AG04450 (cell line): ENCODE data around the gene PGRMC2. TPM values are rescaled to one million over a fixed set of nuclear protein-coding genes. Genes with fewer than 3 reads are reported as not detected.

Source experiments
- CTCF ChIA-PET: fragments of 300-600, 350-600 bp; formaldehyde crosslinking; extraction: SDS; loops from one replicate; lab custom pipeline; 2022; ENCODE audit warnings: antibody characterized with exemption, inconsistent platforms; lab: Charles Lee
- POLR2A ChIA-PET: fragments of 350-600 bp; formaldehyde crosslinking; extraction: SDS; loops from one replicate; lab custom pipeline; 2021; ENCODE audit warnings: antibody characterized with exemption, inconsistent platforms; lab: Yijun Ruan, JAX
- DNase-seq: peaks from one replicate; pipeline ENCODE4 v3.0.0-alpha.2; 2011; ENCODE audit warnings: low read depth, low spot score
- H3K27ac ChIP-seq: one replicate; pipeline ENCODE4 v1.5.1; 2012; ENCODE audit warnings: low read depth, low read length, control low read depth
- H3K27me3 ChIP-seq: one replicate; pipeline ENCODE4 v1.6.0; 2012; ENCODE audit warnings: low read length; ENCODE audit not compliant: control insufficient read depth, insufficient read depth
- H3K4me3 ChIP-seq: 2 replicates; pipeline ENCODE4 v1.5.1; 2011; ENCODE audit warnings: mild to moderate bottlenecking, low read depth, low read length, control low read depth
- H3K9me3 ChIP-seq: 2 replicates; pipeline ENCODE4 v1.5.1; 2012; ENCODE audit warnings: low read length; ENCODE audit not compliant: control insufficient read depth, insufficient read depth
- polyA plus RNA-seq: library from polyadenylated mRNA; depleted of rRNA; stranded (reverse); fragments of >200 nt; gene quantifications from 2 replicates; pipeline ENCODE4 v1.2.3, GENCODE V29; 2011
- TF ChIP-seq, protein P1 (sequence below): IDR thresholded peaks from 2 replicates; pipeline ENCODE4 v1.5.1; 2011; ENCODE audit warnings: low read depth, low read length, control low read depth, inconsistent platforms

The PGRMC2 gene
- polyA plus RNA-seq, 1 experiment: 50.9 TPM

DNA sequence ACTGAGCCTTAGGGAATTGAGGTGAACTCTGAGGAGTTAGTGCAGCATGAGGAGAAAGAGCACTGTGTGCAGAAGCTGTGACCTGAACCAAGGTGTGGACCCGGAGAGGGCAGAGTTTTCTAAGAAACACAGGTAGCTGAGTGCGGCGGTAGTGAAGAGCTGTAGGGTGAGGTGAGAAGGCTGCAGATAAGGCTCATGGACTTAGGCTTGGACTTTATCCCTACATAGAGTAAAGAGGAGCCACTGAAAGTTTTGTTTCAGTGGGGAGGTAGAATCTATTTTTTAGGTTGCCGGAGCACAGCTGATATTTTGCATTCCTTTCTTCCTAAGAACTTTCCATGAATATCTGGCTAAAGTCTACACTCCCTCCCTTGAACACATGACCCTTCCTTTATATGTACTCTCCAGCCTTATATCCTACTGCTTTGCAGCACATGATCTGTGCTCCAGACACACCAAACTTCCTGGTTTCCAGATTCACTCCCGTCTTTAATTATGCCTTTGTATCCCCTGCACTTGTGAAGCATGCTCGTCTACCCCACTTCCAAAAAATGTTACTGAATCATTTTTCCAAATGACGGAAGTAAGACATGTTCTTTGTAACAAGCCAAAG lies 10.6 kb upstream of the PGRMC2 start:
- POLR2A ChIA-PET: no interaction called here
- Histone ChIP-seq H3K4me3 (no peak overlapping the region), H3K27me3 (no peaks in the 10 kb centered on the region), H3K9me3 (no peaks in the 10 kb centered on the region), H3K27ac (no peak overlapping the region)
- TF ChIP-seq, protein P1, sequence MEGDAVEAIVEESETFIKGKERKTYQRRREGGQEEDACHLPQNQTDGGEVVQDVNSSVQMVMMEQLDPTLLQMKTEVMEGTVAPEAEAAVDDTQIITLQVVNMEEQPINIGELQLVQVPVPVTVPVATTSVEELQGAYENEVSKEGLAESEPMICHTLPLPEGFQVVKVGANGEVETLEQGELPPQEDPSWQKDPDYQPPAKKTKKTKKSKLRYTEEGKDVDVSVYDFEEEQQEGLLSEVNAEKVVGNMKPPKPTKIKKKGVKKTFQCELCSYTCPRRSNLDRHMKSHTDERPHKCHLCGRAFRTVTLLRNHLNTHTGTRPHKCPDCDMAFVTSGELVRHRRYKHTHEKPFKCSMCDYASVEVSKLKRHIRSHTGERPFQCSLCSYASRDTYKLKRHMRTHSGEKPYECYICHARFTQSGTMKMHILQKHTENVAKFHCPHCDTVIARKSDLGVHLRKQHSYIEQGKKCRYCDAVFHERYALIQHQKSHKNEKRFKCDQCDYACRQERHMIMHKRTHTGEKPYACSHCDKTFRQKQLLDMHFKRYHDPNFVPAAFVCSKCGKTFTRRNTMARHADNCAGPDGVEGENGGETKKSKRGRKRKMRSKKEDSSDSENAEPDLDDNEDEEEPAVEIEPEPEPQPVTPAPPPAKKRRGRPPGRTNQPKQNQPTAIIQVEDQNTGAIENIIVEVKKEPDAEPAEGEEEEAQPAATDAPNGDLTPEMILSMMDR: no peak
- CTCF ChIA-PET: no interaction called here
- DNase-seq: no peak

DNA sequence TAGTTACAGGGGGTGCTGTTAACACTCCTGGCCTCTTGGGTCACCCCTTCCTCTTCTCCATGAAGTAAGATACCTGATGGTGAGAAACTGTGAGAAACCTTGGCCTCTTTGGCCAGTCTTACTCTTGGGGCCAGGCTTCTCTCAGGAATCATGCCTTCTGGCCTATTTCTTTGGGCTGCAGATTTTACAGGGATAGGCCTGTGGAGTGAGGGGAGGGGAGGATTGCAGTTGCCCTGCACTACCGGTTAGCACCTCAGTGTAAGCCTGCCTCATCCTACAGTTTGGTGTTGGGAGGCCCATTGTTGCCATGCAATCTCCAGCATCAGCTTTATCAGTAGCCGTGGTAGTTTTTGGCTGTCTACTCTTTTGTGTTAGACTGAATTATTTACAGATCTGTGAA lies 7.6 kb upstream of the PGRMC2 start:
- no peak overlapping the region for H3K27ac ChIP-seq
- ChIA-PET CTCF (interaction anchor here (1.2 kb wide), 1 partner anchor 568 kb away, joined by 3 read pairs; no protein-coding TSS in a partner anchor), POLR2A (interaction anchor here (0.6 kb wide), 1 partner anchor 383 kb away, joined by 4 read pairs; no protein-coding TSS in a partner anchor)
- DNase-seq: no peak
- no peaks in the 10 kb centered on the region for H3K27me3 ChIP-seq
- H3K9me3 ChIP-seq: no peaks in the 10 kb centered on the region
- no peak overlapping the region for H3K4me3 ChIP-seq
- TF ChIP-seq, protein P1: no peak

DNA sequence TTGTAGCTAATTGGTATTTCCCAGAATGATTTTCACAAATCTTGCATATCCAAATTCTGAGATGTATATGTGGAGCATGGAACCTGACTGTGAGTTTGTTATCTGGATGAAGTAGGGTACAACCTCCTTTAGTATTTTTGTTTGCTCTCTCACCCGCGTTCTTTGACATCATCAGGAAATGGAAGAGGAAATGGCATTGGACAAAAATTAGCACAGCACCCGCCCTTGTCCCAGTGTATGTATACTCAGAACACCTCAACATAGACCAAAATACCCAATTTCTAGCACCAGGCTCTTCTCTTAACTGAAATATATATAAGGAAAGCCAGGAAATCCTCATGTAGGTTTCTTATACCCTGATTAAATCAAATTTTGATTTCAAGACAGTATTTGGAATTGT lies 6.9 kb upstream of the PGRMC2 start:
- TF ChIP-seq, protein P1: no peak
- Histone ChIP-seq H3K27ac (no peak overlapping the region), H3K4me3 (no peak overlapping the region), H3K27me3 (no peaks in the 10 kb centered on the region), H3K9me3 (no peaks in the 10 kb centered on the region)
- ChIA-PET CTCF (no interaction called here), POLR2A (no interaction called here)
- no peak for DNase-seq

DNA sequence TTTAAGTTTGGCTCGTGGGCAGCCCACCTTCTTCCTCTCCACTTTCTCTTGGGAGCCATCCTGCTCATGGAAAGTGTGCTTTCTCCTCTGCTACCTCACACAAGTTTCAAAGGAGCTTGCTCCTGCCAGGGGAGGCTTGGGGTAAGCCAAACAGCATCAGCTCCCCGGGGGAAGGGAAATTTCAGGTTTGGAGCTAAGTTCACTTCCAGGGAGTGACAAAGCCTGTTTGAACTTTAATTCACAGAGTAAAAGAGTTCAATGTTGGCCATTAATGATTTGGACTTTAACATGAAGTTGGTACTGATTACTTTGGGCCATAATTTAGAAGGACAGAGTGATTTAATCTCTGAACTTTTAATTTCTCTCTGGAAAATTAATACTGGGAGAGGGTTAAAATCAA lies 4.7 kb upstream of the PGRMC2 start:
- H3K9me3 ChIP-seq: no peaks in the 10 kb centered on the region; the same call in 1 of the 2 replicates
- TF ChIP-seq, protein P1: no peak
- H3K4me3 ChIP-seq: no peak overlapping the region
- ChIA-PET POLR2A (no interaction called here), CTCF (no interaction called here)
- H3K27ac ChIP-seq: no peak overlapping the region
- H3K27me3 ChIP-seq: no peaks in the 10 kb centered on the region
- DNase-seq: no peak

DNA sequence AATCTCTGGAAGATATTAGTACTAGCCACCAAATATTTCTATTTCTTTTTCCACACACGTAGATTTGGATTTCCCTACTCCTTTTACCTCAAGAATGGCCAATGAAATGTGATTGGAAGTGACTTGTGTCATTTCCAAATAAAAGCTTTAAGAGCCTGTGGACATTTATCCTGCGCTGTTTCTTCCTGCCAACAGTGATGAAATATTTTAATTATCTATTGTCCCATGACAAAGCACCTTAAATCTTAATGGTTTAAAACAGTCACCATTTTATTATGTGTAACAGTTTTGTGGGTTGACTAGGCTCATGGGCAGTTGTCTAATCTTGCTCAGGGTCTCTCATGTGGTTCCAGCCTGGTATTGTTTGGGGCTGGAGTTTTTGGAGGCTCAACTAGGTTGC lies 3.5 kb upstream of the PGRMC2 start:
- H3K27me3 ChIP-seq: no peaks in the 10 kb centered on the region
- H3K9me3 ChIP-seq: no peaks in the 10 kb centered on the region; the same call in 1 of the 2 replicates
- no peak overlapping the region for H3K27ac ChIP-seq
- ChIA-PET POLR2A (interaction anchor here (0.6 kb wide), 1 partner anchor 31 kb away, joined by 3 read pairs; no protein-coding TSS in a partner anchor), CTCF (interaction anchor here (1.2 kb wide), 1 partner anchor 15 kb away, joined by 3 read pairs; no protein-coding TSS in a partner anchor)
- H3K4me3 ChIP-seq: no peak overlapping the region
- TF ChIP-seq, protein P1: no peak
- DNase-seq: no peak
